GM12878 (cell line): Measurements from ENCODE around the gene CENPH. TPM values are rescaled to one million over a fixed set of nuclear protein-coding genes. Genes with fewer than 3 reads are reported as not detected.

Experiments
- ATAC-seq: fragments of 200-7000 bp; cut with Tn5 transposase; 3 replicates; pipeline ENCODE4 v1.9.1; 2020; ENCODE audit warnings: mild to moderate bottlenecking, moderate library complexity
- BruUV-seq: library from RNA; stranded (reverse); fragments of 400-500 nt; replicated peaks from 2 replicates; lab custom pipeline; 2021; lab: Mats Ljungman, UMichigan
- CTCF ChIA-PET: fragments of 300-600 bp; sonication (Branson Sonifier 250); formaldehyde crosslinking; extraction: SDS; loops from one replicate; lab custom pipeline; 2021; ENCODE audit warnings: inconsistent platforms; lab: Yijun Ruan, JAX
- POLR2A ChIA-PET: fragments of 350-600 bp; formaldehyde crosslinking; extraction: SDS; loops from one replicate; lab custom pipeline; 2021; ENCODE audit warnings: inconsistent platforms; lab: Charles Lee
- RAD21 ChIA-PET: fragments of 300-600 bp; sonication (Branson Sonifier 250); formaldehyde crosslinking; loops from one replicate; lab custom pipeline; 2023; ENCODE audit warnings: antibody characterized with exemption; ENCODE audit not compliant: unreplicated experiment; lab: Charles Lee
- SMC1A ChIA-PET: fragments of 300-600 bp; sonication (Branson Sonifier 250); formaldehyde crosslinking; loops from one replicate; lab custom pipeline; 2023; ENCODE audit not compliant: unreplicated experiment, uncharacterized antibody; lab: Charles Lee
- DNase-seq: peaks from one replicate; pipeline ENCODE4 v3.0.0-alpha.2; 2011; ENCODE audit warnings: low read depth, low spot score
- FAIRE-seq: peaks from 3 replicates; lab custom pipeline; 2011; peaks lifted over from hg19 to GRCh38; lab: Jason Lieb, UNC
- H2AFZ ChIP-seq: 2 replicates; pipeline ENCODE4 v1.6.0; 2011; ENCODE audit warnings: low read depth, low read length, control low read depth; ENCODE audit not compliant: control insufficient read depth
- H3K27ac ChIP-seq: 2 replicates; pipeline ENCODE4 v1.5.1; 2011; ENCODE audit warnings: control low read depth; ENCODE audit not compliant: control insufficient read depth, insufficient read depth
- H3K27me3 ChIP-seq, 2 experiments: replicated peaks in 1 of 2; 2 replicates each; pipeline versions ENCODE4 v1.6.0 to v1.6.1; 2011; ENCODE audit warnings: low read length in 1 of 2; ENCODE audit not compliant: control insufficient read depth in 2 of 2, insufficient read depth in 2 of 2
- H3K36me3 ChIP-seq, 2 experiments: 2 replicates each; pipeline ENCODE4 v1.5.1; 2011; ENCODE audit warnings: low read length in 1 of 2; ENCODE audit not compliant: control insufficient read depth in 2 of 2, insufficient read depth in 2 of 2
- H3K4me1 ChIP-seq: 2 replicates; pipeline ENCODE4 v1.6.1; 2011; ENCODE audit warnings: mild to moderate bottlenecking, low read length, moderate library complexity, mixed read lengths; ENCODE audit not compliant: control insufficient read depth, insufficient read depth
- H3K4me2 ChIP-seq: 2 replicates; pipeline ENCODE4 v1.6.0; 2011; ENCODE audit warnings: control low read depth; ENCODE audit not compliant: control insufficient read depth, insufficient read depth
- H3K4me3 ChIP-seq: fragments of 200-600 bp; sonication (generic); 2 replicates; pipeline ENCODE4 v1.5.1; 2016
- H3K79me2 ChIP-seq: 2 replicates; pipeline ENCODE4 v1.6.0; 2011; ENCODE audit warnings: low read length; ENCODE audit not compliant: control insufficient read depth, insufficient read depth
- H3K9ac ChIP-seq: 2 replicates; pipeline ENCODE4 v1.8.0; 2011; ENCODE audit warnings: low read length, control low read depth, mixed read lengths; ENCODE audit not compliant: control insufficient read depth, insufficient read depth
- H3K9me3 ChIP-seq: replicated peaks from 3 replicates; pipeline ENCODE4 v1.5.1; 2011; ENCODE audit warnings: mild to moderate bottlenecking, low read length; ENCODE audit not compliant: control insufficient read depth, insufficient read depth
- H4K20me1 ChIP-seq: 2 replicates; pipeline ENCODE4 v1.6.0; 2011; ENCODE audit not compliant: control insufficient read depth, insufficient read depth
- ATF7 ChIP-seq: fragments of 450-650 bp; IDR thresholded peaks from 2 replicates; pipeline ENCODE4 v1.6.1; 2016; ENCODE audit warnings: low read depth, mild to moderate bottlenecking
- BCLAF1 ChIP-seq: fragments of 450-650 bp; IDR thresholded peaks from 2 replicates; pipeline ENCODE4 v1.6.1; 2017; ENCODE audit warnings: antibody characterized with exemption, mild to moderate bottlenecking, moderate library complexity
- CBFB ChIP-seq: IDR thresholded peaks from 2 replicates; pipeline ENCODE4 v1.6.1; 2016; ENCODE audit warnings: antibody characterized with exemption, low read depth
- GATAD2B ChIP-seq: fragments of 450-650 bp; conservative IDR thresholded peaks from 2 replicates; pipeline ENCODE4 v1.6.1; 2017; ENCODE audit warnings: low read depth, mild to moderate bottlenecking, moderate library complexity
- HSF1 ChIP-seq: fragments of 150-350 bp; IDR thresholded peaks from 2 replicates; pipeline ENCODE4 v1.6.1; 2014; ENCODE audit warnings: mild to moderate bottlenecking, low read depth, low read length
- IKZF1 ChIP-seq: fragments of 450-650 bp; conservative IDR thresholded peaks from 2 replicates; pipeline ENCODE4 v1.6.1; 2017; ENCODE audit warnings: antibody characterized with exemption, mild to moderate bottlenecking
- IRF4 ChIP-seq: IDR thresholded peaks from 2 replicates; pipeline ENCODE4 v1.6.1; 2011; ENCODE audit warnings: low read depth, low read length
- IRF5 ChIP-seq: fragments of 450-650 bp; IDR thresholded peaks from 2 replicates; pipeline ENCODE4 v1.6.1; 2017; ENCODE audit warnings: borderline replicate concordance
- MTA2 ChIP-seq: fragments of 450-650 bp; IDR thresholded peaks from 2 replicates; pipeline ENCODE4 v1.6.1; 2016; ENCODE audit warnings: low read depth, mild to moderate bottlenecking, moderate library complexity
- NFXL1 ChIP-seq: fragments of 450-650 bp; IDR thresholded peaks from 2 replicates; pipeline ENCODE4 v1.6.1; 2017; ENCODE audit warnings: antibody characterized with exemption, mild to moderate bottlenecking, borderline replicate concordance
- NR2C2 ChIP-seq: IDR thresholded peaks from 2 replicates; pipeline ENCODE4 v1.6.1; 2011; ENCODE audit warnings: borderline replicate concordance, low read depth; ENCODE audit not compliant: control insufficient read depth, insufficient read length
- PML ChIP-seq: IDR thresholded peaks from 2 replicates; pipeline ENCODE4 v1.6.1; 2012; ENCODE audit warnings: low read length, inconsistent platforms
- POLR2AphosphoS2 ChIP-seq: IDR thresholded peaks from 2 replicates; pipeline ENCODE4 v1.6.1; 2011; ENCODE audit warnings: low read depth, mild to moderate bottlenecking, low read length, improper control_type of control experiment, moderate library complexity
- POU2F2 ChIP-seq: IDR thresholded peaks from 3 replicates; pipeline ENCODE4 v1.6.1; 2011; ENCODE audit warnings: low read depth, mild to moderate bottlenecking, low read length, borderline replicate concordance
- RCOR1 ChIP-seq: conservative IDR thresholded peaks from 2 replicates; pipeline ENCODE4 v1.6.1; 2012; ENCODE audit warnings: low read depth, low read length, improper control_type of control experiment
- SIN3A ChIP-seq: IDR thresholded peaks from 2 replicates; pipeline ENCODE4 v1.6.1; 2012; ENCODE audit warnings: low read depth, low read length, improper control_type of control experiment
- SMAD1 ChIP-seq: fragments of 450-650 bp; IDR thresholded peaks from 2 replicates; pipeline ENCODE4 v1.6.1; 2018; ENCODE audit warnings: mild to moderate bottlenecking, low read depth; ENCODE audit not compliant: partially characterized antibody
- SMAD5 ChIP-seq: IDR thresholded peaks from 2 replicates; pipeline ENCODE4 v1.6.1; 2016; ENCODE audit warnings: antibody characterized with exemption, low read depth
- SMC3 ChIP-seq: IDR thresholded peaks from 2 replicates; pipeline ENCODE4 v1.6.1; 2011; ENCODE audit warnings: low read length, improper control_type of control experiment, borderline replicate concordance
- ZSCAN29 ChIP-seq: fragments of 450-650 bp; IDR thresholded peaks from 2 replicates; pipeline ENCODE4 v1.6.1; 2017; ENCODE audit warnings: mild to moderate bottlenecking, moderate library complexity
- WGBS: methylation state at CpG from one replicate; pipeline ENCODE4 v1.1.6; 2016; ENCODE audit warnings: low lambda C conversion rate; ENCODE audit not compliant: insufficient replicate concordance, insufficient coverage; ENCODE audit errors: missing lambda C conversion rate; 5-methylcytosine and 5-hydroxymethylcytosine counted together
- in situ Hi-C: fragments of 300-500 bp; cut with MboI; formaldehyde crosslinking; loops from 9 replicates; pipeline ENCODE4 v1.14.3; 2018; ENCODE audit warnings: mixed read lengths
- intact Hi-C: fragments of 100-400 bp; cut with micrococcal nuclease; formaldehyde crosslinking; loops from one replicate; pipeline ENCODE4 v1.14.2; 2022; ENCODE audit not compliant: unreplicated experiment
- polyA plus RNA-seq, 11 experiments: library from polyadenylated mRNA; depleted of rRNA in 4 of 11; unstranded in 6 of 11; stranded (reverse) in 5 of 11; fragments of >200 nt; fragmentation: Nextera tagmentation in 4 of 11; fragmentation: Illumina TruSeq in 1 of 11; extraction: Ambion mirVana in 4 of 11; extraction: Trizol in 1 of 11; gene quantifications; 1 replicate in 1 of 11; 2 replicates in 10 of 11; pipeline versions ENCODE4 v1.2.1 to v1.2.3, GENCODE V29; 2011 to 2016; ENCODE audit warnings: inconsistent platforms in 2 of 11, missing spikeins in 2 of 11, low read depth in 1 of 11
- total RNA-seq, 4 experiments: library from RNA; depleted of rRNA in 3 of 4; stranded (reverse); fragments of >200 nt in 3 of 4; fragmentation: Illumina TruSeq in 1 of 4; extraction: Trizol in 1 of 4; gene quantifications; 2 replicates each; pipeline versions ENCODE4 v1.2.1 to v1.2.3, GENCODE V29; 2013 to 2021

CENPH gene
- total and polyA plus RNA-seq, 10 of the 15 experiments (the other 5 are each of a cell fraction or from before 2014, with no cell fraction given): 7.3 to 65.6 (median 45.9) TPM

- H3K27ac ChIP-seq: no peak overlapping the region
- no peak overlapping the region for H3K4me2 ChIP-seq
- H2AFZ ChIP-seq: no peak overlapping the region
- H3K4me3 ChIP-seq: no peak overlapping the region
- in situ Hi-C loops: no loop called here
- no peaks in the 10 kb centered on the region for H3K4me1 ChIP-seq
- no peak for ATAC-seq
- 61% methylated on average over 3 of the region's 3 CpGs for WGBS
- no peak for DNase-seq
- H4K20me1 ChIP-seq: no peaks in the 10 kb centered on the region
- ChIA-PET SMC1A (no interaction called here), RAD21 (interaction anchor here (0.6 kb wide), 1 partner anchor 10 kb away, joined by 3 read pairs; no protein-coding TSS in a partner anchor), POLR2A (no interaction called here), CTCF (no interaction called here)
- H3K36me3 ChIP-seq: no peaks in the 10 kb centered on the region
- no peak overlapping the region for H3K9ac ChIP-seq
- no peaks in the 10 kb centered on the region for H3K79me2 ChIP-seq
- TF ChIP-seq BCLAF1 (no peak), SMC3 (no peak), SIN3A (no peak), RCOR1 (no peak), MTA2 (no peak), CBFB (no peak), GATAD2B (no peak), ATF7 (no peak), IKZF1 (no peak), NR2C2 (no peak), NFXL1 (no peak), IRF4 (no peak), PML (no peak), POLR2AphosphoS2 (no peak), ZSCAN29 (no peak), POU2F2 (no peak), IRF5 (no peak), HSF1 (no peak), SMAD1 (no peak), SMAD5 (no peak)
- FAIRE-seq: no peak
- intact Hi-C loops: no loop called here
- H3K27me3 ChIP-seq: no peaks in the 10 kb centered on the region
- BruUV-seq: no TSS peak
- H3K9me3 ChIP-seq: no peaks in the 10 kb centered on the region
Observed at GRCh38 chr5:69152731-69153130, 36.7 kb upstream of the CENPH start.
